Adipocyte (in vitro differentiated cells): ENCODE data around the gene SPC24.
"Not testable (repeated sequence)": the region's sequence is repeated elsewhere in the genome, so short reads cannot be mapped to it uniquely, and the experiment has no call there.

Experiments used
- DNase-seq: peaks from one replicate; pipeline ENCODE4 v3.0.0-alpha.2; 2015; ENCODE audit warnings: low read depth
- H3K27me3 ChIP-seq: replicated peaks from 2 replicates; pipeline ENCODE4 v1.7.0; 2013; ENCODE audit warnings: mild to moderate bottlenecking, low read length, moderate library complexity; ENCODE audit not compliant: control insufficient read depth, insufficient read depth
- H3K36me3 ChIP-seq: 2 replicates; pipeline ENCODE4 v1.7.0; 2013; ENCODE audit warnings: low read length, mild to moderate bottlenecking, moderate library complexity; ENCODE audit not compliant: control insufficient read depth, insufficient read depth, severe bottlenecking
- H3K4me1 ChIP-seq: 2 replicates; pipeline ENCODE4 v1.7.0; 2013; ENCODE audit warnings: mild to moderate bottlenecking, low read length, moderate library complexity; ENCODE audit not compliant: control insufficient read depth, insufficient read depth
- H3K4me3 ChIP-seq: 2 replicates; pipeline ENCODE4 v1.7.0; 2013; ENCODE audit warnings: mild to moderate bottlenecking, low read length, moderate library complexity
- H3K9ac ChIP-seq: 2 replicates; pipeline ENCODE4 v1.7.0; 2013; ENCODE audit warnings: mild to moderate bottlenecking, low read length, moderate library complexity
- H3K9me3 ChIP-seq: 2 replicates; pipeline ENCODE4 v1.7.0; 2013; ENCODE audit warnings: mild to moderate bottlenecking, low read length, moderate library complexity; ENCODE audit not compliant: control insufficient read depth

The SPC24 gene

GRCh38 chr19:11101057-11101456, 54.5 kb downstream of the SPC24 start:
- H3K4me1 ChIP-seq = peaks cover 14% of the 10 kb centered on the region
- H3K27me3 ChIP-seq = no peaks in the 10 kb centered on the region
- no peaks in the 10 kb centered on the region for H3K9me3 ChIP-seq
- peaks cover 86% of the 10 kb centered on the region for H3K36me3 ChIP-seq
- no peak overlapping the region for H3K4me3 ChIP-seq
- H3K9ac ChIP-seq = no peak overlapping the region
- no peak for DNase-seq

GRCh38 chr19:11100049-11100448, 55.5 kb downstream of the SPC24 start:
- Histone ChIP-seq H3K27me3 (no peaks in the 10 kb centered on the region), H3K4me3 (no peak overlapping the region), H3K36me3 (peaks cover 85% of the 10 kb centered on the region), H3K9me3 (no peaks in the 10 kb centered on the region), H3K9ac (no peak overlapping the region), H3K4me1 (peaks cover 24% of the 10 kb centered on the region)
- DNase-seq = no peak

- H3K9me3 ChIP-seq = no peaks in the 10 kb centered on the region
- peaks cover 85% of the 10 kb centered on the region for H3K36me3 ChIP-seq
- peaks cover 31% of the 10 kb centered on the region for H3K4me1 ChIP-seq
- DNase-seq = no peak
- H3K9ac ChIP-seq = no peak overlapping the region
- no peak overlapping the region for H3K4me3 ChIP-seq
- H3K27me3 ChIP-seq = no peaks in the 10 kb centered on the region
Measured at GRCh38 chr19:11098861-11099260, 56.7 kb downstream of the SPC24 start.

- Histone ChIP-seq H3K4me3 (no peak overlapping the region), H3K9ac (no peak overlapping the region), H3K9me3 (no peaks in the 10 kb centered on the region), H3K27me3 (no peaks in the 10 kb centered on the region), H3K36me3 (peaks cover 85% of the 10 kb centered on the region), H3K4me1 (peaks cover 31% of the 10 kb centered on the region)
- no peak for DNase-seq
Measured at GRCh38 chr19:11098327-11098726, 57.3 kb downstream of the SPC24 start.

- DNase-seq, H3K27me3 ChIP-seq, H3K9me3 ChIP-seq, H3K9ac ChIP-seq, H3K4me3 ChIP-seq: not testable (repeated sequence)
- Histone ChIP-seq H3K4me1 (peaks cover 36% of the 10 kb centered on the region), H3K36me3 (peaks cover 83% of the 10 kb centered on the region)
Measured at GRCh38 chr19:11097367-11097766, 58.2 kb downstream of the SPC24 start.

GRCh38 chr19:11096210-11096841, 59.3 kb downstream of the SPC24 start:
- DNase-seq = peak; percentile 81
- Histone ChIP-seq H3K9me3 (no peaks in the 10 kb centered on the region), H3K9ac (peak overlapping the region; percentile 7), H3K4me3 (peak overlapping the region; percentile 15), H3K27me3 (no peaks in the 10 kb centered on the region), H3K36me3 (peaks cover 76% of the 10 kb centered on the region), H3K4me1 (peaks cover 44% of the 10 kb centered on the region)
